Measurements from ENCODE around the gene PCDH9.

GRCh38 chr13:66275416-66275815 lies 954.7 kb downstream of the PCDH9 start:
- TF ChIP-seq SREBF2 (IDR thresholded peaks at IDR 0.05; ENCODE audit: low read length) (no peak), SPI1 (IDR thresholded peaks at IDR 0.05; ENCODE audit: borderline replicate concordance, insufficient read depth, low read depth, low read length) (no peak), MYC (IDR thresholded peaks at IDR 0.05; ENCODE audit: insufficient read depth, insufficient read length, insufficient replicate concordance, low read length, severe bottlenecking) (no peak), GATAD2B (conservative IDR thresholded peaks at IDR 0.05; ENCODE audit: low read depth) (no peak), CTCF (IDR thresholded peaks at IDR 0.05 in 2 of 3, conservative IDR thresholded peaks at IDR 0.05 in 1 of 3; ENCODE audit: control insufficient read depth in 2 of 3, extremely low read depth in 1 of 3, insufficient read depth in 1 of 3, low read depth in 3 of 3, low read length in 3 of 3) (no peak), POLR2A (IDR thresholded peaks at IDR 0.05; ENCODE audit: low read depth, low read length) (no peak), ZNF24 (IDR thresholded peaks at IDR 0.05) (no peak), ZBTB4 (CRISPR knock-in tag; IDR thresholded peaks at IDR 0.05) (no peak), SIN3A (IDR thresholded peaks at IDR 0.05; ENCODE audit: low read depth, low read length) (no peak), SIX5 (IDR thresholded peaks at IDR 0.05; ENCODE audit: low read depth, low read length, severe bottlenecking) (no peak), ATF2 (IDR thresholded peaks at IDR 0.05; ENCODE audit: low read length) (no peak), MAX (IDR thresholded peaks at IDR 0.05; ENCODE audit: low read depth, low read length) (no peak), RAD21 (IDR thresholded peaks at IDR 0.05; ENCODE audit: insufficient read depth, low read depth, low read length) (no peak)
